ENCODE data around the gene GLUL. TPM values are rescaled to one million over a fixed set of nuclear protein-coding genes. Genes with fewer than 3 reads are reported as not detected.

The GLUL gene
- polyA plus RNA-seq, 6 donors from 2014 or later = 35.7 to 93.8 (median 65.5) TPM

DNA sequence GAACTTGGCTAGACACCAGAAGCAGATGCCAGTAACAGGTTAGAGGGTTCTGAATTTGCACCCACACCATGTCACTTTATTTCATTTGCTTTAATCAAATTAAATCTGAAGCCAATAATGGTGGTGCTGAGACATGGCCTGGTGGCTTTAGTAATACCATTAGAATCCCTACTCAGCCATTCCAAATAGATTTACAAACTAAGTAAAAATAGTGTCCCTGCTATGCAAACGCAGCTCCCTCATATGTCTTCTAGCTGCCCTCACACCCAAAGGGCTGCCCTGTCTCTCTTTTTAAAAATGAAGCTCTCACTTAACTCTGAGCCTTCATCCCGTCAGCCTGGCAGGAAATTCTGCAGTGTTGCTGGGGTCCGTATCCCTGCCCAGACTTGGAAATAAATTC is 21.1 kb downstream of the GLUL start:
- H3K27me3 Mint-ChIP-seq = peaks cover 10 to 18% (median 10%) of the 10 kb centered on the region in 3 donors
- no peaks in the 10 kb centered on the region for H3K4me1 Mint-ChIP-seq
- peaks cover 0 to 4% of the 10 kb centered on the region in 2 donors for H3K36me3 Mint-ChIP-seq
- no peak for DNase-seq
- peaks cover 0 to 1% (median 0%) of the 10 kb centered on the region in 7 donors for H3K9me3 Mint-ChIP-seq
- no peak overlapping the region for H3K4me3 Mint-ChIP-seq
- no peak overlapping the region for H3K27ac Mint-ChIP-seq
- no peak for ATAC-seq (ENCODE audit: low read depth in 2 of 2)

DNA sequence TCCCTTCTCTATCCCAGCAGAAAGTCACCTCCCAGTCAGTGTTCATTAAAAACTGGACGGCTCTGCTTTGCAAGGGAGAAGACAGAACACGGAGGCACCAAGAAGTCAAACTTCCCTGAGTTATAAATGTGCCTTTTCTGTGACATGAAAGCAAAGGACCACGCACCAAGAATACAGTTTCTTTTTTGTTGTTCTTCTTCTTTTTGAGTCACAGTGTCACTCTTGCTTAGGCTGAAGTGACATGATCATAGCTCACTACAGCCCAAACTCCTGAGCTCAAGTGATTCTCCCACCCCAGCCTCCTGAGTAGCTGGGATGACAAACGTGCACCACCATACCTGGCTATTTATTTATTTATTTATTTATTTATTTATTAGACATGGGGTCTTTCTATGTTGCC is 22.7 kb downstream of the GLUL start:
- H3K36me3 Mint-ChIP-seq = peaks cover 0 to 4% of the 10 kb centered on the region in 2 donors
- H3K27ac Mint-ChIP-seq = no peak overlapping the region
- no peak overlapping the region for H3K4me3 Mint-ChIP-seq
- ATAC-seq (ENCODE audit: low read depth in 2 of 2) (no peak), DNase-seq (no peak)
- H3K4me1 Mint-ChIP-seq = no peaks in the 10 kb centered on the region
- H3K27me3 Mint-ChIP-seq = peaks cover 10 to 18% (median 12%) of the 10 kb centered on the region in 3 donors
- peaks cover 0 to 6% (median 0%) of the 10 kb centered on the region in 7 donors for H3K9me3 Mint-ChIP-seq

- Mint-ChIP-seq H3K27me3 (peaks cover 10 to 18% (median 12%) of the 10 kb centered on the region in 3 donors), H3K36me3 (peaks cover 0 to 4% of the 10 kb centered on the region in 2 donors), H3K4me3 (no peak overlapping the region), H3K4me1 (no peaks in the 10 kb centered on the region), H3K27ac (no peak overlapping the region), H3K9me3 (peaks cover 0 to 6% (median 0%) of the 10 kb centered on the region in 7 donors)
- DNase-seq (no peak), ATAC-seq (ENCODE audit: low read depth in 2 of 2) (no peak)
Observed at GRCh38 chr1:182368358-182368757, 23.2 kb downstream of the GLUL start.

DNA sequence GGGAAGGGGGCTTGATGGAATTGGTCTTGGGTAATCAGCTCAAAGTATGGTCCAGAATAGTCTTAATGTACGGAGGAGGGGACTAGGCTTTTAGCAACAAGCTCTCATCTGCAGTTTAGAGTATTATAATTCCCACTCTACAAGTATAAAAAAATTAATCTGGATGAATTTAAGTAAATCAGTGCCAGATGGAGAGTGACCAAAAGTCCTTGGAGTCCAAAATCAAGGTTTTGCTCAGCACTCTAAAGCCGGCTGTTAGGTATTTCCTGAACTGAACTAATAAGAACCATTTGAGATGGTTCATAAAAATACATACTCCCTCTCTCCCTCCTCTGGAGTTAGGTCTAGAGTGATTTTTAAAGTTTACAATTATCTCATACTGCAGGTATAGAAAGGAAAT is 23.7 kb downstream of the GLUL start:
- Mint-ChIP-seq H3K9me3 (peaks cover 0 to 6% (median 0%) of the 10 kb centered on the region in 7 donors), H3K4me3 (no peak overlapping the region), H3K36me3 (peaks cover 0 to 4% of the 10 kb centered on the region in 2 donors), H3K4me1 (no peaks in the 10 kb centered on the region), H3K27ac (no peak overlapping the region), H3K27me3 (peaks cover 10 to 18% (median 12%) of the 10 kb centered on the region in 3 donors)
- DNase-seq (no peak), ATAC-seq (ENCODE audit: low read depth in 2 of 2) (no peak)

GRCh38 chr1:182366596-182366995 is 25.0 kb downstream of the GLUL start:
- peaks cover 10 to 18% (median 12%) of the 10 kb centered on the region in 3 donors for H3K27me3 Mint-ChIP-seq
- no peak for DNase-seq
- peaks cover 0 to 6% (median 0%) of the 10 kb centered on the region in 7 donors for H3K9me3 Mint-ChIP-seq
- H3K36me3 Mint-ChIP-seq = peaks cover 0 to 4% of the 10 kb centered on the region in 2 donors
- H3K4me3 Mint-ChIP-seq = peak overlapping the region in 1 of 8 donors; percentile 54
- ATAC-seq (ENCODE audit: low read depth in 2 of 2) = no peak
- no peak overlapping the region for H3K27ac Mint-ChIP-seq
- H3K4me1 Mint-ChIP-seq = no peaks in the 10 kb centered on the region

DNA sequence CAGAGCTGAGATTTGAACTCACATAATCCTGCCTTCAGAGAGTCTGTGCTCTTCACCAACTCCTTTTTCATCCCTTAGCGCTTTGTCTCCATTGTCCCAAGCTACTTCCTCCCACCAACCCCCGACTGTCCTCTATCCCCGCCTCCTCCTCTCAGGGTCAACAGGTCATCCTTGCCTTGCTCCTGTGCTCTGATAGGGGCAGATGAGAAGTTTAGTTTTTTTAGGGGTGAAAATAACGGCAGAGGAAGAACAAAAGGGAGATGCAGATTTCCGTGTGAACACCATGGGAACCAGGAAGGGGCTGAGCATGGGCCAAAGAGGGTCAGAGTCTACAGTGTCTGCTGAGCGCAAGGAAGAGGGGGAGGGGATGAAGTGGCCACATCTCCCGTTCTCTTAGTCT is 31.9 kb downstream of the GLUL start:
- no peak for ATAC-seq (ENCODE audit: low read depth in 2 of 2)
- no peak overlapping the region for H3K4me3 Mint-ChIP-seq
- H3K4me1 Mint-ChIP-seq = peaks cover 0 to 2% (median 0%) of the 10 kb centered on the region in 3 donors
- H3K27me3 Mint-ChIP-seq = no peaks in the 10 kb centered on the region
- DNase-seq = no peak
- peaks cover 0 to 1% (median 0%) of the 10 kb centered on the region in 7 donors for H3K9me3 Mint-ChIP-seq
- no peaks in the 10 kb centered on the region for H3K36me3 Mint-ChIP-seq
- H3K27ac Mint-ChIP-seq = no peak overlapping the region

DNA sequence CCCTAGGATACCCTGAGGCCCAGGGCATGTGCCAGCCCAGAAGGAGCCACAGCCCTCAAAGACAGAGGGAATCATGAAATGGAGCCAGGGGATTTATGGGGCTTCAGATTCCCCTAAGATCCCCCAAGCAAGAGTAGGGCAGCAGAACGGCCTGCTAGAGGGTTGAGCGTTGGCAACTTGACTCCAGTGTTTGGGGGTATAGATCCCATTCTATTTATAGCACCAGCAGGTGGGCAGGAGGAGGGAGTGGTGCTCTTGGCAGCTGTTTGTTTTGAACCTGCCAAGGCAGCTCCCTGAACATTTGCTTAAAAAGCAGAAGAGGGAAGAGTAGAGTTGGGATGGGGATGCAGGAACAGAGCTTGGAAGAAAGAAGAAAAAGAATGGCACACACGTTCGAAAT is 33.7 kb downstream of the GLUL start:
- H3K4me3 Mint-ChIP-seq = no peak overlapping the region
- H3K27me3 Mint-ChIP-seq = no peaks in the 10 kb centered on the region
- peaks cover 0 to 1% (median 0%) of the 10 kb centered on the region in 7 donors for H3K9me3 Mint-ChIP-seq
- DNase-seq = no peak
- ATAC-seq (ENCODE audit: low read depth in 2 of 2) = no peak
- peak overlapping the region in 1 of 6 donors; percentile 91 for H3K27ac Mint-ChIP-seq
- no peaks in the 10 kb centered on the region for H3K36me3 Mint-ChIP-seq
- peaks cover 0 to 2% (median 0%) of the 10 kb centered on the region in 3 donors for H3K4me1 Mint-ChIP-seq

DNA sequence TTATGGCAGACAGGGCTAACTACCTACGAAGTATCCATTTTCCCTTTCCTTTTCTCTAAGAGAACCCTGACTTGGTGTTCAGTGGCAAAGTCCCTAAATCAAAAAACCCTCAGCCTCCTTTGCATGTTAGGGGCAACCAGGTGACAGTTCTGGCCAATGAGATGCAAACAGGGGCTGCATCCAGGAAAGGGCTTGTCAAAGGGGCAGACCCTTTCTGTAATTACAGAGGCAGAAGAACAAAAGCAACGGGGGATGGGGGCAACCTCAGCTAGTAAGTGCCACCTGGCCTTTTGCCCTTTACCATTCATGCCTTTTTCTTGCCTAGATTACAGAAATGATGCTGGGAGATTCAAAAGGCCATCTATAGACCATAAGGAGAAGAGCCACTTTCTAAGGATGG is 34.4 kb downstream of the GLUL start:
- peak overlapping the region in 1 of 6 donors; percentile 48 for H3K27ac Mint-ChIP-seq
- no peak for ATAC-seq (ENCODE audit: low read depth in 2 of 2)

GRCh38 chr1:182355723-182356098 is 35.9 kb downstream of the GLUL start:
- no peak for DNase-seq
- no peaks in the 10 kb centered on the region for H3K27me3 Mint-ChIP-seq
- ATAC-seq (ENCODE audit: low read depth in 2 of 2) = no peak
- H3K4me3 Mint-ChIP-seq = no peak overlapping the region
- H3K36me3 Mint-ChIP-seq = no peaks in the 10 kb centered on the region
- H3K4me1 Mint-ChIP-seq = peaks cover 0 to 2% (median 0%) of the 10 kb centered on the region in 3 donors
- H3K27ac Mint-ChIP-seq = no peak overlapping the region
- H3K9me3 Mint-ChIP-seq = peaks cover 0 to 1% (median 0%) of the 10 kb centered on the region in 7 donors

More for the DNA sequence above, 34.4 kb downstream of the GLUL start:
- H3K4me3 Mint-ChIP-seq = no peak overlapping the region
- peaks cover 0 to 2% (median 0%) of the 10 kb centered on the region in 3 donors for H3K4me1 Mint-ChIP-seq
- DNase-seq = no peak
- H3K9me3 Mint-ChIP-seq = peaks cover 0 to 1% (median 0%) of the 10 kb centered on the region in 7 donors
- no peaks in the 10 kb centered on the region for H3K36me3 Mint-ChIP-seq
- H3K27me3 Mint-ChIP-seq = no peaks in the 10 kb centered on the region

GRCh38 chr1:182351790-182352364 is 39.7 kb downstream of the GLUL start:
- no peak overlapping the region for H3K27ac Mint-ChIP-seq
- H3K9me3 Mint-ChIP-seq = no peaks in the 10 kb centered on the region
- H3K4me3 Mint-ChIP-seq = no peak overlapping the region
- DNase-seq (no peak), ATAC-seq (ENCODE audit: low read depth in 2 of 2) (no peak)
- no peaks in the 10 kb centered on the region for H3K36me3 Mint-ChIP-seq
- peaks cover 0 to 6% (median 0%) of the 10 kb centered on the region in 3 donors for H3K27me3 Mint-ChIP-seq
- no peaks in the 10 kb centered on the region for H3K4me1 Mint-ChIP-seq

- DNase-seq (no peak), ATAC-seq (ENCODE audit: low read depth in 2 of 2) (no peak)
- H3K36me3 Mint-ChIP-seq = no peaks in the 10 kb centered on the region
- H3K4me3 Mint-ChIP-seq = no peak overlapping the region
- no peaks in the 10 kb centered on the region for H3K9me3 Mint-ChIP-seq
- peak overlapping the region in 1 of 6 donors; percentile 2 for H3K27ac Mint-ChIP-seq
- peaks cover 0 to 6% (median 0%) of the 10 kb centered on the region in 3 donors for H3K27me3 Mint-ChIP-seq
- H3K4me1 Mint-ChIP-seq = no peaks in the 10 kb centered on the region
Observed at GRCh38 chr1:182350839-182351238, 40.8 kb downstream of the GLUL start.

DNA sequence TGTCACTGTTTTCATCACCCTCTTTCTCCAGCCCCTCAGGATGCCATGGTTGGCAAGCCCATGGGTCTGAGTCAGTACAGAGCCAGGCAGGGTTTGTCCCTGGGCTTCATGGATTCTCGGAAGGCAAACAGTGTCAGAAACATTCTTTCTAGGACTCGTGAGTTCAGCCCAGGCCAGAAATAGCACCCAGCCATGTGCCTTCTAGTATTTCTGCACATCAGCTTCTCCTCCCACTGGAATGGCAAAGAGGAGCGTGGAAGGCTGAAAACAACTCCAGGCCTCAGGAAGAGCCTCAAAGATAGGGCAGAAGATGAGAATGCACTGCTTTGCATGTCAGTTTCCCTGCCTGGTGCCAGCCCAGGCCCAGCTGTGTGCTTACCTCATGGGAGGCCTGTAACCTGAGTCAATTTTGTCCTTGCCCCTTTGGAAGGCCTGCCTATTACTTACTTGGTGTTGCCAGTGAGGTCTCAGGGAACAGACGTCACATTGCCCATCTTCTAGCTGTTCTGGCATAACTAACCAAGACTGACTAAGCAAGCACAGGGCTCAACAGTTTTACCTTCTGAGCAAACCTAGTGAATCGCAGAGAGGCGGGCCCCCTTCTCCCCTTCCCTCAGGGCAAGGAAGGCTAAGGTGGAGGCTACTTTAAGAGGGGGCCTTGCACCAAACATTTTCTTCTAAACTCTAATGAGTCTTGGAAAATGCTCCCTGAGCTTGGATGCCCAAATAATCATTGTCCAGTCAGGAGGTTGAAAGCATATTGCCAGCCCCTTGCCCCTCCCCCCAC is 42.4 kb downstream of the GLUL start:
- DNase-seq (no peak), ATAC-seq (ENCODE audit: low read depth in 2 of 2) (no peak)
- Mint-ChIP-seq H3K4me1 (no peaks in the 10 kb centered on the region), H3K27me3 (peaks cover 0 to 6% (median 0%) of the 10 kb centered on the region in 3 donors), H3K4me3 (no peak overlapping the region), H3K9me3 (no peaks in the 10 kb centered on the region), H3K27ac (peak overlapping the region in 1 of 6 donors; percentile 70), H3K36me3 (no peaks in the 10 kb centered on the region)

GRCh38 chr1:182347019-182347418 is 44.6 kb downstream of the GLUL start:
- peak overlapping the region in 1 of 8 donors; percentile 26 for H3K4me3 Mint-ChIP-seq
- H3K4me1 Mint-ChIP-seq = no peaks in the 10 kb centered on the region
- DNase-seq (no peak), ATAC-seq (ENCODE audit: low read depth in 2 of 2) (no peak)
- peaks cover 0 to 6% (median 0%) of the 10 kb centered on the region in 3 donors for H3K27me3 Mint-ChIP-seq
- no peaks in the 10 kb centered on the region for H3K9me3 Mint-ChIP-seq
- H3K27ac Mint-ChIP-seq = peak overlapping the region in 1 of 6 donors; percentile 87
- H3K36me3 Mint-ChIP-seq = no peaks in the 10 kb centered on the region
